GM04504 (cell line): ENCODE data around the gene FOXP1.

Experiments
- DNase-seq: peaks from one replicate; pipeline ENCODE4 v3.0.0-alpha.2; 2012; ENCODE audit warnings: low read depth

Gene FOXP1

GRCh38 chr3:71210257-71211007 is 373.1 kb downstream of the FOXP1 start:
- no peak for DNase-seq

DNA sequence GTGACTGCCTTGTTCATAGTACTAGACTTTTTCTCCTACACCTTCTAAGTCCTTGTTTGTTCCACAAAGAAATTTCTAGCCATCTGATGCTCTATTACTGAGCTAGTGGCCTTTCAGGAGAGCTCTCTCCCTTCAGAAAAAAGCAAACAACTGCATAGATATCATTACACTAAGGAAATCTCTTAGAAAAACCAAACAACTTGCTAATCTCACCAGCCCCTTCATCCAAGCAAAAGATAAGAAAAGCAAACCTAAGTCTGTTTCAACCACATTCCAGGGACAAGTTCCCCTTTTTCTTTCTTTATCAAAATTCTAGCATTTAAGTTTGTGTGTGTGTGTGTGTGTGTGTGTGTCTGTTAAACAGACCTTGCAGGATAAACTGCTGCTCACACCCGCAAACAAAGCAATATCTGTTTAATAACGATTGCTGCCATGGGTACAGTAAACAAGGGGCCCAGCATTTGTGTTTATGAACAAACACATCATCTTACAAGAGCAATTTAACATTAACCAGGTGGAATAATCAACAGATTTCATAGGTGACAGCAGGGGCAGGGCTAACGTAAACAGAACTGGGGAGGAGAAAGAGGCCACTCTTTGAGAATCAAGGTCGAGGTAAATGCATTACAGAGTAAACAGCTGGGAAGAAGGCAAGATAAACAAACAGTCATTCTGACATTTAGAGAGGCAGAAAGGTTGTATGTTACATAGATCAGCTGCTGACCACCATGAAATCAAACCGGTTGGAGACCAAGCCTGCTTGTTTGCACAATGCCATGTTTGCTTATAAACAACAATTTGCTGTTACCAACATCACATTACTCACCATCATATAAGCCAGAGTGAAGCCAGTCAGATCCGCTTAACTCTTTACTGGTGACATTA is 375.1 kb downstream of the FOXP1 start:
- no peak for DNase-seq

DNA sequence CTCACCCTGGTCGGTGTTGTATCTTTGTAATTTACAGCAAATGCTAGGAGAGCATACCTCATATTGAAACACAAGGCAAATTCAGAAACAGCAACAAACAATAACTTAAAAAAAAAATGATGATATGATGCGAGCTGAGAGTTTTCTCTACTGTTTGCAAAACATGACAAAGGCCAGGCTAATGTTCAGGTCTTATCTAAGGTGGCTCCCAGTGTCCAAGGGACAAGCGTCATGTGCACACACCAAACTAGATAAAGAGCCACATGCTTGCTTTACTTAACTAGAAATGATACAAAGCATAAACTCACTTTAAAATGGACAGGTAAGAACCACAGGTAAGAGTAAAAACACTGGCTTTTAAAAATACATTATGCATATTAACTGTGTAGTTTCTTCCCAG is 375.9 kb downstream of the FOXP1 start:
- DNase-seq: no peak

DNA sequence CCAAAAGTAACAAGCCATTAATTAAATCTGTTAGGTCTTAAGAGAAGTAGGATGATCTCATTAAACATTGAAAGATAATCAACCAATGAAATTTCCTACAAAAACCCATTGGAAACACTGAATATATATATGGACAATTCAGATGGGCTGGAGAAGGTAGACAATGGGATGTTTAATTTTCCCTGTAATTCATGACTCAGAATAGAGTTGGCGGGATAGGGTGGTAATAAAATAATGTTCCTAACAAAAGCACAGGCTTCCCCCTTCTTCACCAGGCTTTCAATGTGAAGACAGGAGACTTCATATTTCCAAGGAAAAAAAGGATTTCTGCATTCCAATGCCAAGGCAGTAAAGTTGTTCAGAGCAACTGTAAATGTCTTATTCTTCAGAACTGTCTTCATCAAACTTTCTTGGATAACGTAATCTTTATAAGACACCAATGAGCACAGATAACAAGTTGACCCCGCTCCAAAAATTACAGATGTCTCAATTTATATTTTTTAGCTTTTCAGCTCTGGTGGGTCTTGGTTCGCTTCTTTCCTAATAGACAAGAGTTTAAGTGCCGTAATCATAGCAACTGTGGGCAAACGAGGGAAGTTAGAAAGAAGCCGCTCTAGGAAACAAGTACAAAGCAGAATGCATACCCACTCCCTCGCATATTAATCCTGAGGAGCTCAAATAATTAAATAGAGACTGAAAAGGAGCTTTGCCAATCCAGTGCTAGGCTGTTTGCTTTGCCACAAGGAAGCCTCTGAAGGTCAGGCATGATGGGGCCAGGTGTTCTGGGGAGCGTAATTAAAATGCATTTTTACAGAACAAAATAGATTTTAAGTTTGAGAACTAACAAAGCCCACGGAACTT is 377.0 kb downstream of the FOXP1 start:
- no peak for DNase-seq

- no peak for DNase-seq
Measured at GRCh38 chr3:71203727-71204488, 379.6 kb downstream of the FOXP1 start.

DNA sequence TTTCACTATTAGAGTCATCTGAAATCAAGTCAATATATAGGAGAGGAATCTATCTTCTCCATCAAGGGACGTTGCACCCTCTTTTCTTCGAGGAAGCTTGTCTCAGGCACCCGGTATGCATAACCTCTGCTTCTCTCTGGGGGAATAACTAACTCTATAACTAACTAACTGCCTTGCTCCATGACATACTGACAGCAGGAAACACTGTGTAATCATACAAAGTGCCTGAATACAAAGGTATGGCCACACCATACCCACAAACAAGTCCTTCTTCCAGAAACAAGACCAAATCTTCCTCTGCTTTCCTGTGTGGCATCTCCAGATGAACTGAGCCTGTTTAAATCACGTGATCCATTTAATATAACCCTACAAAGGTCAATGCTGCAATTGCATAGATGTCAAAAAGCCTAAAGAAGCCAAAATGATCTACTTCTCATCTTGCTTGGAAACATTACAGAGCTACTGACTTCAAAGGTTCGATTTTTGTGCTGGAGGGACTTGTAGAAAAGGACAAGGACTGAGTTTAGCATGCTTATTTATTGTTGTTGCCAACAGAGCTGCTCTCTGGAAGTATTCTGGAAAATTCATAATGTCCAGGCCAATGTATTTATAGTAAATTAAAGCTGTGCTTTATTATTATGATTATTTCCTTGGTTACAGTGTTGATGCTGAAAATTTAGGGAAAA is 380.5 kb downstream of the FOXP1 start:
- no peak for DNase-seq

DNA sequence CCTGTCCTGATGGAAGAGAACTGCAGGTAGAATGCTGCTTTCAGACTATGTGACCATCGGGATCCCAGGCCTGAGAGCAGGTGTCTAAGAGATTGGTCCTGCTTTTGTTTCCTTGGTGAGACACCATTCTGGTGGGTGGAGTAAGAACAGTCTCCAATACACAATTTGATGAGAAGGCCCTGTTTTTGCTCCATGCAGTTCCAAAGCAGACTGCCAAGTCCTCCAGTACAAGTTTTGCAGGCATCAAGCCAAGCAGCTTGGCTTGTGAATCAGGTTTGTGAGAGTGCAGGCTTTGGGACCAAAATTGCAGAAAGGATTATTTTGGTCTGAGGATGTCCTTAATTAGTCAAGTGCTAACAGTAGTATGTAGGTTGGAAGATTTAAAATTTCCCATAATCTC is 381.6 kb downstream of the FOXP1 start:
- DNase-seq: peak; percentile 28

DNA sequence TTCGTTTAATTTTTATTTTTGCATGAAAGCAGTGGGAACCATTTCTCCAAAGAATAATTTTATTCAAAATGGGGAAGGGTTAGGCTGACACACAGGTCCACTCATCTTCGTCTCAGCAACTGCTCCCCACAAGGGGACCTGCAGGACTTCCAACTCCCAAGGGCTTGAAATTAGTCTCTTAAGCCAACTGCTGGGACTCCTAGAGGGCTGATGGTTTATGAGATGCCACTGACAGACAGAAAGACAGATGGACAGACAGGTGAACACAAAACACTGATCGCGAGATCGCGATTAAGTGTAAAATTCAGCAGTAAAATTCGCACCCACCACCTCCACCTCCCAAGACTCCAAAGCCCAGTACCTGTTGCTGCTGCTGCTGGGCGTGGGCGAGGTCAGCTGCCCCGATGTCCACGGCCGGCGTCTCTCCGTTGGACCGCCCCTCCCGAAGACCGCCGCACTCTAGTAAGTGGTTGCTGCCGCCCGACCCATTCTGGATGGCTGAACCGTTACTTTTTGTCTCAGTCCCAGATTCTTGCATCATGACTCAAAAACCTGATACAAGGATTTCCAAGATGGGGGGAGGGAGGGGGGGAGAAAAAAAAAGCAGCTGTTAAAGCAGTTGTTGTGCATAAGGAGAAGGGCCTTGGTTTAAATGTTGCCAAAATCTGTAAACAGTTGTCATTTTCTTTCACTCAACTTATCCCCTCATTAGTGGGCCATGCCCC is 385.5 kb downstream of the FOXP1 start:
- DNase-seq: no peak

DNA sequence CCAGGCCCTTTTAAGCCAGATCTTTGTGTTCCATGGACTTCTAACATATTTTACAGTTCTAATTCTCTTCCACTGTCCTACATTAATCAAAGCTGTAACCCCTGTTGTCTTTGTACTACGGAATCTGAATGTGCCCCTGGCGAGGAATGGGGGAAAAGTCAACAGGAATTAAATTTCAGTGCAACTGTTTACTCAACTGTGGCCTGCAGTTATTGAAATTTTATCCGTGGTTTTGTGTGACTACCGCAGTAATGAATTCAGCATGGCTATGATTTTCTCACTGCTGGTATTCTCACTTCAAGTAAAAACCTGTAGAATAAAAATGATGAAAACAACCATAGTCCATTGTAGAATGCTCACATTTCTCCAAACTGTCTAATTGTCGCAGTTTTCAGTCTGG is 388.0 kb downstream of the FOXP1 start:
- no peak for DNase-seq

- no peak for DNase-seq
Measured at GRCh38 chr3:71194785-71195184, 388.7 kb downstream of the FOXP1 start.

DNA sequence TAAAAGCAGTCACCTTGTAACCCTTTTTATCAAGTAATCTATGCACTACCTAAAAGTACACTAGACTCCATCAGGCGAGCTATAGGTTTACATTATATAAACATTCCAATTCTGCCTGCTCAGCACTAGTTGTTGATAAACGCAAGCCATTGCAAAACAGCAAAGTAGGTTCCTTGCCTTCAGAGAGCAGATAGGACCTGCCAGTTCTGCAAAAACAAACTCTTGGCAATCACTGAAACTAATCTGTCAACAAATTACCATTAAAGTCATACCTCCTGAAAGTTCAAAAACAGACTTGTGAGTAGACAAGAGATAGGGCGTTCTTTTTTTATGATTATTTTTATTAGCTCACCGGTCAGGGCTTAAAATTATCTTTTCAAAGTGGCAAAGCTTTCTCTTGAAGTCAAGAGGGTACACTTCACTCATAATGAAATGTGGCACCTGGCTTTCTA is 392.5 kb downstream of the FOXP1 start:
- DNase-seq: no peak

- no peak for DNase-seq
Measured at GRCh38 chr3:71189480-71189879, 394.0 kb downstream of the FOXP1 start.

- no peak for DNase-seq
Measured at GRCh38 chr3:71187715-71188114, 395.8 kb downstream of the FOXP1 start.

DNA sequence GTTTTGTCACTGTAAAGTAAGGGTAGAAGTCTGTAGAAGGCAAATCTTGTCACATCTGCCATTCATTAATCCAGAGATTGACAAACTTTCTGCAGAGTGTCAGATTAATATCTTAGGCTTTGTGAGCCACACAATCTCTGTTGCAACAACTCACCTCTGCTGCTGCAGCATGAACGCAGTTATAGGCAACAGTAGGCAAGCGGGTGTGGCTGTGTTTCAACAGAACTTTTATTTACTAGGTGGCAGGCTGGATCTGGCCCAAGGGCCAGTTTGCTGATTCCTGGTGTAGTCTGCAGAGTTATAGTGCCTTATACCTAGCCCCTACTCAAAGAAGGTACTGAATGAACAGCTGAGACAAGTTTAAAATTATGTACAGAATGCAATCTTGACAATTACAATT is 396.7 kb downstream of the FOXP1 start:
- DNase-seq: no peak

DNA sequence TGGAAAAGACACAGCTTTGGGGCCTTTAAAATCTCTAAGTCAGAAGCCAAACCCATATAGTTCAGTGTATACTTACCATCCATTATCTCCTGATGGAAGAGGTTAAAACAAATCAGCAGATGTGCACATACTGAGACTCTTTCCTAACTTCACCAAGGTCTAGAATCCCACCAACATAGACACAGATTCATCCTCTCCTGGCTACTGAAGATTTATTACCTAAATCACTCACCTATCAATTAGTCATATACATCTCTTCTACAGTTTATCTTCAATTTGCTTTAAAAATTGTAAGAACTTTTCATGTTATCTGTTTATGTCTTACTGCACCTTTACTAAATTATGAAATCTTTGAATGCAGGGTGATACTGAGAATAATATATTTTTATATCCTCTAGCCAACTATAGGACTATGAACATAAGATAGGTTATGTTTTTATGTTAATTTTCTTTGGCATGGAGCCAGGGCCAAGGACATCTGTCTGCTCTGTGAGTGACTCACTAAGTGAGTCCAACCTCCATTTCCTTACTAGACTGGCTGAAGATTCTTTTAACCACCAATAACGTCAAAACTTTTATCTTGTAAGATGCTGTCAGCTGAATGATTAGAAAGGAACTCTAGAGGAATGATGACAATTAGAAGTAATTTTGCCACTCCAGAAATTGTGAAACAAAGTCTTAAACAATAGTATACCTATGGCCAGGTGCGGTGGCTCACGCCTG is 397.6 kb downstream of the FOXP1 start:
- no peak for DNase-seq

GRCh38 chr3:71184252-71184651 is 399.3 kb downstream of the FOXP1 start:
- DNase-seq: no peak

- DNase-seq: no peak
Measured at GRCh38 chr3:71183549-71183948, 400.0 kb downstream of the FOXP1 start.

- DNase-seq: no peak
Measured at GRCh38 chr3:71180524-71180923, 403.0 kb downstream of the FOXP1 start.

GRCh38 chr3:71177375-71177774 is 406.2 kb downstream of the FOXP1 start:
- no peak for DNase-seq

GRCh38 chr3:71176366-71176765 is 407.2 kb downstream of the FOXP1 start:
- no peak for DNase-seq
